Upper lobe of left lung (tissue), 4 donors: ENCODE results near the gene SERGEF.

ENCODE experiments used
- CTCF ChIP-seq, 6 experiments: fragments of 450-650 bp in 4 of 6; fragments of 200-600 bp in 2 of 6; sonication (generic) in 2 of 6; IDR thresholded peaks; one replicate each; pipeline ENCODE4 v1.5.1; 2016 to 2019; ENCODE audit warnings: antibody characterized with exemption in 6 of 6
- EP300 ChIP-seq, 4 donors: sonication (generic); formaldehyde crosslinking; IDR thresholded peaks; one replicate each; pipeline ENCODE4 v1.5.1; 2017; ENCODE audit warnings: antibody characterized with exemption in 4 of 4, control low read depth in 2 of 4

- TF ChIP-seq CTCF (IDR thresholded peaks at IDR 0.05) (no peak), EP300 (IDR thresholded peaks at IDR 0.05) (no peak)
Measured at GRCh38 chr11:18027475-18027874, 14.6 kb upstream of the SERGEF start.
